Gastroesophageal sphincter (tissue), 4 donors: ENCODE measurements around the gene HIP1. TPM values are rescaled to one million over a fixed set of nuclear protein-coding genes. Genes with fewer than 3 reads are reported as not detected.
A peak's percentile ranks its signal among the peaks of the same experiment; 100 is the strongest.
"Not testable (repeated sequence)": the region's sequence is repeated elsewhere in the genome, so short reads cannot be mapped to it uniquely, and the experiment has no call there.

Source experiments
- ATAC-seq: fragments of 150-250 bp; one replicate; pipeline ENCODE4 v1.9.1; 2016; ENCODE audit warnings: mild to moderate bottlenecking, moderate library complexity
- H3K27ac ChIP-seq, 4 donors: fragments of 200-600 bp; sonication (generic) in 3 of 4; 1 replicate in 3 of 4; 2 replicates in 1 of 4; pipeline ENCODE4 v1.5.1; 2016 to 2019
- H3K27me3 ChIP-seq: fragments of 200-600 bp; sonication (generic); one replicate; pipeline ENCODE4 v1.5.1; 2019
- H3K36me3 ChIP-seq, 2 donors: fragments of 200-600 bp; sonication (generic); one replicate each; pipeline ENCODE4 v1.5.1; 2019; ENCODE audit warnings: control low read depth in 1 of 2
- H3K4me1 ChIP-seq, 3 donors: fragments of 200-600 bp; sonication (generic); 1 replicate in 2 of 3; 2 replicates in 1 of 3; pipeline ENCODE4 v1.5.1; 2016 to 2019; ENCODE audit warnings: control low read depth in 2 of 3
- H3K4me3 ChIP-seq, 2 donors: fragments of 200-600 bp; sonication (generic); one replicate each; pipeline ENCODE4 v1.5.1; 2019; ENCODE audit warnings: mild to moderate bottlenecking in 1 of 2, moderate library complexity in 1 of 2
- H3K9me3 ChIP-seq, 3 donors: fragments of 200-600 bp; sonication (generic); one replicate each; pipeline ENCODE4 v1.5.1; 2017 to 2019; ENCODE audit warnings: control low read depth in 2 of 3
- CTCF ChIP-seq, 4 experiments: fragments of 200-600 bp in 2 of 4; fragments of 450-650 bp in 2 of 4; sonication (generic) in 1 of 4; IDR thresholded peaks; one replicate each; pipeline ENCODE4 v1.5.1; 2017 to 2019; ENCODE audit warnings: antibody characterized with exemption in 4 of 4, mild to moderate bottlenecking in 2 of 4, moderate library complexity in 2 of 4
- EP300 ChIP-seq: sonication (generic); formaldehyde crosslinking; IDR thresholded peaks from one replicate; pipeline ENCODE4 v1.6.1; 2017; ENCODE audit warnings: antibody characterized with exemption, mild to moderate bottlenecking
- POLR2A ChIP-seq, 2 donors: fragments of 450-650 bp; IDR thresholded peaks; one replicate each; pipeline ENCODE4 v1.6.1; 2017; ENCODE audit warnings: antibody characterized with exemption in 2 of 2, mild to moderate bottlenecking in 2 of 2, moderate library complexity in 1 of 2
- POLR2AphosphoS5 ChIP-seq: sonication (generic); formaldehyde crosslinking; IDR thresholded peaks from one replicate; pipeline ENCODE4 v1.6.1; 2017; ENCODE audit warnings: antibody characterized with exemption
- WGBS, 2 donors: methylation state at CpG; one replicate each; pipeline ENCODE4 v1.1.5; 2018; ENCODE audit warnings: low coverage in 1 of 2; 5-methylcytosine and 5-hydroxymethylcytosine counted together
- total RNA-seq, 4 donors: library from RNA; depleted of rRNA; stranded (reverse); fragments of >200 nt; gene quantifications; one replicate each; pipeline ENCODE4 v1.1.0, GENCODE V29; 2016

HIP1 gene
- total RNA-seq, 4 donors from 2014 or later = 12.3 to 32.6 (median 22.6) TPM

GRCh38 chr7:75596727-75597614 is 141.8 kb downstream of the HIP1 start:
- TF ChIP-seq EP300 = no peak
- TF ChIP-seq CTCF (IDR thresholded peaks at IDR 0.05) = no peak
- TF ChIP-seq POLR2A (IDR thresholded peaks at IDR 0.05) = no peak
- no peak for TF ChIP-seq POLR2AphosphoS5
- H3K27ac ChIP-seq = peak overlapping the region in 1 of 4 donors; percentile 4
- no peaks in the 10 kb centered on the region for H3K9me3 ChIP-seq
- H3K27me3 ChIP-seq = no peaks in the 10 kb centered on the region
- no peak for ATAC-seq
- peaks cover 0 to 40% of the 10 kb centered on the region in 2 donors for H3K36me3 ChIP-seq
- 38 to 82% methylated on average over 3 to 6 of the region's 16 CpGs for WGBS, 2 donors
- H3K4me1 ChIP-seq = peaks cover 0 to 33% (median 0%) of the 10 kb centered on the region in 3 donors
- H3K4me3 ChIP-seq = no peak overlapping the region

- whole genome bisulfite sequencing, 2 donors = 91 to 100% methylated on average over 2 to 4 of the region's 4 CpGs
- Histone ChIP-seq H3K36me3 (peaks cover 0 to 52% of the 10 kb centered on the region in 2 donors), H3K4me3 (no peak overlapping the region), H3K27ac (no peak overlapping the region), H3K27me3 (no peaks in the 10 kb centered on the region), H3K4me1 (peaks cover 0 to 33% (median 0%) of the 10 kb centered on the region in 3 donors), H3K9me3 (no peaks in the 10 kb centered on the region)
- no peak for ATAC-seq
- TF ChIP-seq POLR2A (IDR thresholded peaks at IDR 0.05) = no peak
- TF ChIP-seq EP300 = no peak
- no peak for TF ChIP-seq POLR2AphosphoS5
- TF ChIP-seq CTCF (IDR thresholded peaks at IDR 0.05) = no peak
These were observed 143.0 kb downstream of the HIP1 start for GRCh38 chr7:75595766-75596165.

GRCh38 chr7:75593500-75594184 is 145.1 kb downstream of the HIP1 start:
- not testable (repeated sequence) for ATAC-seq, H3K4me3 ChIP-seq, H3K9me3 ChIP-seq, H3K27ac ChIP-seq, H3K27me3 ChIP-seq
- 70 to 85% methylated on average over 2 to 4 of the region's 12 CpGs for WGBS, 2 donors
- H3K4me1 ChIP-seq = peaks cover 0 to 21% (median 0%) of the 10 kb centered on the region in 3 donors
- H3K36me3 ChIP-seq = peaks cover 0 to 60% of the 10 kb centered on the region in 2 donors

GRCh38 chr7:75591467-75592255 is 147.1 kb downstream of the HIP1 start:
- peaks cover 0 to 70% of the 10 kb centered on the region in 2 donors for H3K36me3 ChIP-seq
- no peak for ATAC-seq

GRCh38 chr7:75590373-75591005 is 148.3 kb downstream of the HIP1 start:
- H3K4me1 ChIP-seq = no peaks in the 10 kb centered on the region
- H3K27me3 ChIP-seq = no peaks in the 10 kb centered on the region
- WGBS, 2 donors = 92 to 100% methylated on average over 1 to 2 of the region's 2 CpGs
- no peaks in the 10 kb centered on the region for H3K9me3 ChIP-seq
- H3K36me3 ChIP-seq = peaks cover 0 to 77% of the 10 kb centered on the region in 2 donors
- TF ChIP-seq CTCF (IDR thresholded peaks at IDR 0.05) (no peak), POLR2A (IDR thresholded peaks at IDR 0.05) (no peak), EP300 (no peak), POLR2AphosphoS5 (no peak)
- no peak overlapping the region for H3K27ac ChIP-seq
- no peak for ATAC-seq
- H3K4me3 ChIP-seq = no peak overlapping the region

More at GRCh38 chr7:75591467-75592255, 147.1 kb downstream of the HIP1 start:
- peaks cover 0 to 2% (median 0%) of the 10 kb centered on the region in 3 donors for H3K4me1 ChIP-seq
- 100% methylated on average over 2 to 3 of the region's 5 CpGs for WGBS, 2 donors
- no peaks in the 10 kb centered on the region for H3K27me3 ChIP-seq
- H3K27ac ChIP-seq = no peak overlapping the region
- H3K4me3 ChIP-seq = no peak overlapping the region
- TF ChIP-seq EP300 = no peak
- H3K9me3 ChIP-seq = no peaks in the 10 kb centered on the region
